Right cardiac atrium (tissue), 5 donors: Measurements from ENCODE around the gene ARHGEF26. TPM values are rescaled to one million over a fixed set of nuclear protein-coding genes. Genes with fewer than 3 reads are reported as not detected.

ENCODE experiments used
- ATAC-seq, 2 donors: fragments of 200-7000 bp; cut with Tn5 transposase; one replicate each; pipeline versions ENCODE4 v1.8.0 to v1.9.1; 2020; ENCODE audit warnings: moderate library complexity in 2 of 2, mild to moderate bottlenecking in 1 of 2
- DNase-seq, 3 donors: peaks; one replicate each; pipeline ENCODE4 v3.0.0-alpha.2; 2020
- H3K27ac ChIP-seq: one replicate; pipeline ENCODE4 v1.5.1; 2013; ENCODE audit warnings: mild to moderate bottlenecking, low read length, control low read depth, moderate library complexity
- H3K27me3 ChIP-seq: one replicate; pipeline ENCODE4 v1.6.1; 2013; ENCODE audit not compliant: control insufficient read depth, insufficient read depth
- H3K4me1 ChIP-seq: one replicate; pipeline ENCODE4 v1.6.1; 2013; ENCODE audit warnings: low read length; ENCODE audit not compliant: control insufficient read depth, insufficient read depth
- H3K4me3 ChIP-seq: one replicate; pipeline ENCODE4 v1.5.1; 2013; ENCODE audit warnings: low read length, control low read depth
- H3K9me3 ChIP-seq: one replicate; pipeline ENCODE4 v1.6.1; 2013; ENCODE audit warnings: low read length; ENCODE audit not compliant: control insufficient read depth
- WGBS: extraction: QIAGEN DNeasy Blood & Tissue Kit; methylation state at CpG from one replicate; pipeline ENCODE4 v1.1.7; 2013; 5-methylcytosine and 5-hydroxymethylcytosine counted together
- intact Hi-C, 4 donors: fragments of 100-400 bp; cut with DNase I; formaldehyde crosslinking; loops; one replicate each; pipeline versions ENCODE4 v1.11.0 to v1.14.0; 2022 to 2023
- polyA plus RNA-seq: library from polyadenylated mRNA; stranded (reverse); fragments of 200-250 nt; gene quantifications from one replicate; pipeline ENCODE4 v1.2.3, GENCODE V29; 2013
- total RNA-seq, 4 donors: library from RNA; stranded (reverse); fragmentation: NEBNext Ultra II Directional; extraction: Animal tissue kit (Norgen Biotek cat#: 25700); gene quantifications; one replicate each; pipeline ENCODE4 v1.2.1, GENCODE V29; 2021
- donor health status: healthy with polysubstance abuse.
- donor health status: DM: no; HTN: yes; CAD: no.
- donor health status: DM: no; HTN: no; CAD: no.
- donor health status: DM: no; HTN: yes; CAD: no; lungs with severe emphysema.
- donor health status: DM: yes; HTN: yes; CAD: no.

Gene ARHGEF26
- total and polyA plus RNA-seq, 5 donors, result 3.3 to 7.5 (median 5.0) TPM

- 74% methylated on average over 2 of the region's 2 CpGs for WGBS
- Histone ChIP-seq H3K4me1 (peaks cover 2% of the 10 kb centered on the region), H3K9me3 (no peaks in the 10 kb centered on the region), H3K27me3 (no peaks in the 10 kb centered on the region), H3K4me3 (no peak overlapping the region), H3K27ac (no peak overlapping the region)
- DNase-seq (no peak), ATAC-seq (no peak)
- intact Hi-C loops, result no loop called here
These were observed 108.0 kb downstream of the ARHGEF26 start for GRCh38 chr3:154229217-154229590.

GRCh38 chr3:154235330-154235729, 114.1 kb downstream of the ARHGEF26 start:
- no peaks in the 10 kb centered on the region for H3K4me1 ChIP-seq
- ATAC-seq (no peak), DNase-seq (no peak)
- H3K27me3 ChIP-seq, result no peaks in the 10 kb centered on the region
- no peaks in the 10 kb centered on the region for H3K9me3 ChIP-seq
- 97% methylated on average over 1 of the region's 1 CpG for WGBS
- no peak overlapping the region for H3K4me3 ChIP-seq
- intact Hi-C loops, result no loop called here
- H3K27ac ChIP-seq, result no peak overlapping the region

GRCh38 chr3:154236331-154236730, 115.1 kb downstream of the ARHGEF26 start:
- Histone ChIP-seq H3K27me3 (no peaks in the 10 kb centered on the region), H3K4me1 (no peaks in the 10 kb centered on the region), H3K9me3 (no peaks in the 10 kb centered on the region), H3K27ac (no peak overlapping the region), H3K4me3 (no peak overlapping the region)
- WGBS, result 56% methylated on average over 3 of the region's 3 CpGs
- intact Hi-C loops, result no loop called here
- ATAC-seq, result no peak
- no peak for DNase-seq

GRCh38 chr3:154240235-154240634, 119.0 kb downstream of the ARHGEF26 start:
- H3K4me3 ChIP-seq, result no peak overlapping the region
- ATAC-seq (no peak), DNase-seq (no peak)
- H3K27ac ChIP-seq, result no peak overlapping the region
- intact Hi-C loops, result loop anchor here in 1 of 4 donors (10.0 kb wide), 1 partner anchor 115 kb away; the partner anchor contains the start of gene ARHGEF26
- 79% methylated on average over 6 of the region's 6 CpGs for WGBS
- H3K9me3 ChIP-seq, result no peaks in the 10 kb centered on the region
- H3K4me1 ChIP-seq, result no peaks in the 10 kb centered on the region
- H3K27me3 ChIP-seq, result no peaks in the 10 kb centered on the region

- Histone ChIP-seq H3K9me3 (no peaks in the 10 kb centered on the region), H3K4me3 (no peak overlapping the region), H3K27ac (no peak overlapping the region), H3K27me3 (no peaks in the 10 kb centered on the region), H3K4me1 (no peaks in the 10 kb centered on the region)
- WGBS, result 72% methylated on average over 5 of the region's 5 CpGs
- no peak for DNase-seq
- intact Hi-C loops, result loop anchor here in 1 of 4 donors (10.0 kb wide), 1 partner anchor 117 kb away; the partner anchor contains the start of gene ARHGEF26
- no peak for ATAC-seq
These were observed 120.3 kb downstream of the ARHGEF26 start for GRCh38 chr3:154241496-154241895.

GRCh38 chr3:154242766-154243165, 121.6 kb downstream of the ARHGEF26 start:
- H3K27ac ChIP-seq, result peak overlapping the region; percentile 32
- H3K27me3 ChIP-seq, result no peaks in the 10 kb centered on the region
- DNase-seq (no peak), ATAC-seq (no peak)
- no peaks in the 10 kb centered on the region for H3K4me1 ChIP-seq
- no peaks in the 10 kb centered on the region for H3K9me3 ChIP-seq
- no peak overlapping the region for H3K4me3 ChIP-seq
- WGBS, result 85% methylated on average over 4 of the region's 4 CpGs
- intact Hi-C loops, result loop anchor here in 1 of 4 donors (10.0 kb wide), 1 partner anchor 118 kb away; the partner anchor contains the start of gene ARHGEF26

- no peaks in the 10 kb centered on the region for H3K9me3 ChIP-seq
- no peak overlapping the region for H3K4me3 ChIP-seq
- intact Hi-C loops, result loop anchor here in 1 of 4 donors (10.0 kb wide), 1 partner anchor 119 kb away; the partner anchor contains the start of gene ARHGEF26
- H3K27ac ChIP-seq, result no peak overlapping the region
- WGBS, result 62% methylated on average over 2 of the region's 2 CpGs
- DNase-seq (no peak), ATAC-seq (peak; percentile 77)
- no peaks in the 10 kb centered on the region for H3K4me1 ChIP-seq
- no peaks in the 10 kb centered on the region for H3K27me3 ChIP-seq
These were observed 122.2 kb downstream of the ARHGEF26 start for GRCh38 chr3:154243353-154243752.

- WGBS, result 51% methylated on average over 2 of the region's 2 CpGs
- no peak overlapping the region for H3K4me3 ChIP-seq
- intact Hi-C loops, result loop anchor here in 2 of 4 donors (5.0 to 10.0 kb wide), 2 partner anchors 120 to 142 kb away; partner anchors contain the start of gene ARHGEF26 (in 1 of the 2)
- DNase-seq (no peak), ATAC-seq (peak; percentile 47 to 52)
- no peaks in the 10 kb centered on the region for H3K4me1 ChIP-seq
- H3K9me3 ChIP-seq, result no peaks in the 10 kb centered on the region
- no peaks in the 10 kb centered on the region for H3K27me3 ChIP-seq
- H3K27ac ChIP-seq, result no peak overlapping the region
These were observed 123.5 kb downstream of the ARHGEF26 start for GRCh38 chr3:154244644-154245043.

- no peak for DNase-seq
- no peak overlapping the region for H3K27ac ChIP-seq
- 78% methylated on average over 2 of the region's 2 CpGs for WGBS
- no peaks in the 10 kb centered on the region for H3K27me3 ChIP-seq
- H3K9me3 ChIP-seq, result no peaks in the 10 kb centered on the region
- intact Hi-C loops, result loop anchor here in 2 of 4 donors (5.0 to 10.0 kb wide), 2 partner anchors 123 to 146 kb away; partner anchors contain the start of gene ARHGEF26 (in 1 of the 2)
- no peak overlapping the region for H3K4me3 ChIP-seq
- H3K4me1 ChIP-seq, result no peaks in the 10 kb centered on the region
- no peak for ATAC-seq
These were observed 126.7 kb downstream of the ARHGEF26 start for GRCh38 chr3:154247806-154248415.

GRCh38 chr3:154250291-154250690, 129.1 kb downstream of the ARHGEF26 start:
- no peaks in the 10 kb centered on the region for H3K4me1 ChIP-seq
- no peaks in the 10 kb centered on the region for H3K27me3 ChIP-seq
- H3K4me3 ChIP-seq, result no peak overlapping the region
- intact Hi-C loops, result loop anchor here in 1 of 4 donors (10.0 kb wide), 2 partner anchors 125 to 155 kb away; partner anchors contain the start of gene ARHGEF26
- ATAC-seq (no peak), DNase-seq (peak in 1 of 3 donors; percentile 40)
- peaks cover 2% of the 10 kb centered on the region for H3K9me3 ChIP-seq
- no peak overlapping the region for H3K27ac ChIP-seq
- WGBS, result 88% methylated on average over 4 of the region's 4 CpGs

- no peak for ATAC-seq
- intact Hi-C loops, result loop anchor here in 1 of 4 donors (10.0 kb wide), 2 partner anchors 127 to 157 kb away; partner anchors contain the start of gene ARHGEF26
- 94% methylated on average over 3 of the region's 3 CpGs for WGBS
These were observed 130.4 kb downstream of the ARHGEF26 start for GRCh38 chr3:154251610-154252009.

More at GRCh38 chr3:154251610-154252009, 130.4 kb downstream of the ARHGEF26 start:
- Histone ChIP-seq H3K27ac (no peak overlapping the region), H3K9me3 (peaks cover 2% of the 10 kb centered on the region), H3K4me1 (no peaks in the 10 kb centered on the region), H3K4me3 (no peak overlapping the region), H3K27me3 (no peaks in the 10 kb centered on the region)
- no peak for DNase-seq
